Measurements from ENCODE around the gene F3. TPM values are rescaled to one million over a fixed set of nuclear protein-coding genes. Genes with fewer than 3 reads are reported as not detected.

Gene F3
- total and polyA plus RNA-seq, 2 of the 13 experiments (the other 11 are each of a cell fraction or from before 2014, with no cell fraction given): 5.8 to 9.0 TPM

DNA sequence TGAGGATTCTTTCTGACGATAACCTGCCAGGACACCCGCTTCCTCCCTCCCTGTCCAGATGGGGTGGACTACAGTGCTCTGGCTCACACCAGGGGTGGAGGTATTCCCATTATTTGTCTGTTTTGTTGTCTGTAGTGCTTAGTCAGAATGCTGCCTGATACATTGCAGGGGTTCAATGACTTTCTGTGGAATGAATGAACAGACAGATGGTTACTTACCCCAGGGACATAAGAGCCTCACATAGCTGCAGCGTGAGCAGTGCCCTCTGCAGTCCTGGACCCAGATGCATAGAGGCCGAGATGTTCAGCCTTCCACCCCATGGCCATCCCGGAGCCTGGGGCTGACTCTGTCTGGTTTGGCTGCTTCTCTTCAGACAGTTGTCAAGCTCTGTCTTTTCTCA lies 13.0 kb upstream of the F3 start:
- POLR2A ChIA-PET: no interaction called here

DNA sequence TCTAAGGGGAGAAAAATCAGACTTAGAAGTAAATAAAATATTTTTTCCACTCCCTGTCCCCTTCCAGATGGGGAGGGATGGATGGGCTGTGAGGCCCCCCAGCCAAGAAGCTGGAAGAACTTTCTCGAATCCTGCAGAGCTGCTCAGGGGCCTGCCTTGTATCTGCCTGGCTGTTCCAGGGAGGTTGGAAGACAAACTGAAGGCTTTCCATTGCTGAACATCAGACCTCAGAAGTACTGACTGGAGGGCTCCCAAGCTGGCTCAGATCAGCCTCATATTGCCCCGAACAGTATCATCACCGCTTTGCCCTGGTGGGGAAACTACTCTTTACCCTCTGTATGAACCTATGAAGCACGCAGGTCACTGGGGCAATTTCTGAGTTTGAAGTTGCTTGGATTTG lies 12.4 kb upstream of the F3 start:
- Histone ChIP-seq H3K27ac (ENCODE audit: extremely low read length, insufficient read depth, low read length) (no peak overlapping the region), H3K4me1 (ENCODE audit: insufficient read depth, low read length) (peaks cover 68% of the 10 kb centered on the region), H3K4me2 (ENCODE audit: low read depth, low read length) (peak overlapping the region; percentile 18; the same call in 1 of the 2 replicates), H3K27me3 (ENCODE audit: control insufficient read depth in 1 of 2, insufficient read depth in 2 of 2, low read length in 2 of 2) (peaks cover 0 to 6% of the 10 kb centered on the region in 2 experiments; a peak in 1 of 5 replicates), H3K9ac (ENCODE audit: insufficient read depth, low read depth, low read length) (no peak overlapping the region), H4K20me1 (ENCODE audit: insufficient read depth, low read length) (no peaks in the 10 kb centered on the region), H3K79me2 (ENCODE audit: insufficient read depth, low read length) (no peaks in the 10 kb centered on the region), H3K9me3 (ENCODE audit: low read length) (no peaks in the 10 kb centered on the region), H3K4me3 (replicated peaks in 1 of 3; ENCODE audit: insufficient read depth in 1 of 3, low read depth in 2 of 3, low read length in 3 of 3) (no peak overlapping the region), H2AFZ (ENCODE audit: low read length) (no peak overlapping the region), H3K36me3 (replicated peaks in 1 of 2; ENCODE audit: control insufficient read depth in 1 of 2, insufficient read depth in 2 of 2, low read length in 2 of 2) (no peaks in the 10 kb centered on the region)
- DNase-seq (ENCODE audit: low spot score) (no peak), FAIRE-seq (no peak), ATAC-seq (no peak)
- 57% methylated on average over 3 of the region's 4 CpGs for WGBS (ENCODE audit: low lambda C conversion rate)
- in situ Hi-C loops (cut with HindIII; ENCODE audit: extremely low pct_ligation_motif_present, low pct_unique_long_range_greater_than_20kb) (no loop called here), intact Hi-C loops (cut with micrococcal nuclease; ENCODE audit: unreplicated experiment) (loop anchor here (10.0 kb wide), 1 partner anchor 141 kb away; no protein-coding TSS in a partner anchor)
- CTCF ChIA-PET (ENCODE audit: low intra/inter-chr PET ratio, low total read pairs): no interaction called here
- POLR2A ChIA-PET: no interaction called here
- BruUV-seq (replicated peaks): no TSS peak
- no peak for TF ChIP-seq TCF7L2 (IDR thresholded peaks at IDR 0.05; ENCODE audit: low read depth, low read length)
- no peak for TF ChIP-seq SIN3A (IDR thresholded peaks at IDR 0.05; ENCODE audit: borderline replicate concordance, low read depth, low read length)
- TF ChIP-seq ZBTB21 (CRISPR knock-in tag; IDR thresholded peaks at IDR 0.05): no peak
- no peak for TF ChIP-seq SAP130 (CRISPR knock-in tag; IDR thresholded peaks at IDR 0.05; ENCODE audit: low read depth)
- TF ChIP-seq, protein P1, sequence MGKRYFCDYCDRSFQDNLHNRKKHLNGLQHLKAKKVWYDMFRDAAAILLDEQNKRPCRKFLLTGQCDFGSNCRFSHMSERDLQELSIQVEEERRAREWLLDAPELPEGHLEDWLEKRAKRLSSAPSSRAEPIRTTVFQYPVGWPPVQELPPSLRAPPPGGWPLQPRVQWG (CRISPR knock-in tag; IDR thresholded peaks at IDR 0.05; ENCODE audit: borderline replicate concordance, low read depth): no peak
- no peak for TF ChIP-seq ZNF572 (CRISPR knock-in tag; IDR thresholded peaks at IDR 0.05)
- TF ChIP-seq, protein P2, sequence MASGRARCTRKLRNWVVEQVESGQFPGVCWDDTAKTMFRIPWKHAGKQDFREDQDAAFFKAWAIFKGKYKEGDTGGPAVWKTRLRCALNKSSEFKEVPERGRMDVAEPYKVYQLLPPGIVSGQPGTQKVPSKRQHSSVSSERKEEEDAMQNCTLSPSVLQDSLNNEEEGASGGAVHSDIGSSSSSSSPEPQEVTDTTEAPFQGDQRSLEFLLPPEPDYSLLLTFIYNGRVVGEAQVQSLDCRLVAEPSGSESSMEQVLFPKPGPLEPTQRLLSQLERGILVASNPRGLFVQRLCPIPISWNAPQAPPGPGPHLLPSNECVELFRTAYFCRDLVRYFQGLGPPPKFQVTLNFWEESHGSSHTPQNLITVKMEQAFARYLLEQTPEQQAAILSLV (CRISPR knock-in tag; IDR thresholded peaks at IDR 0.05; ENCODE audit: borderline replicate concordance): no peak
- no peak for TF ChIP-seq ZNF333 (CRISPR knock-in tag; IDR thresholded peaks at IDR 0.05; ENCODE audit: borderline replicate concordance)
- TF ChIP-seq, protein P3, sequence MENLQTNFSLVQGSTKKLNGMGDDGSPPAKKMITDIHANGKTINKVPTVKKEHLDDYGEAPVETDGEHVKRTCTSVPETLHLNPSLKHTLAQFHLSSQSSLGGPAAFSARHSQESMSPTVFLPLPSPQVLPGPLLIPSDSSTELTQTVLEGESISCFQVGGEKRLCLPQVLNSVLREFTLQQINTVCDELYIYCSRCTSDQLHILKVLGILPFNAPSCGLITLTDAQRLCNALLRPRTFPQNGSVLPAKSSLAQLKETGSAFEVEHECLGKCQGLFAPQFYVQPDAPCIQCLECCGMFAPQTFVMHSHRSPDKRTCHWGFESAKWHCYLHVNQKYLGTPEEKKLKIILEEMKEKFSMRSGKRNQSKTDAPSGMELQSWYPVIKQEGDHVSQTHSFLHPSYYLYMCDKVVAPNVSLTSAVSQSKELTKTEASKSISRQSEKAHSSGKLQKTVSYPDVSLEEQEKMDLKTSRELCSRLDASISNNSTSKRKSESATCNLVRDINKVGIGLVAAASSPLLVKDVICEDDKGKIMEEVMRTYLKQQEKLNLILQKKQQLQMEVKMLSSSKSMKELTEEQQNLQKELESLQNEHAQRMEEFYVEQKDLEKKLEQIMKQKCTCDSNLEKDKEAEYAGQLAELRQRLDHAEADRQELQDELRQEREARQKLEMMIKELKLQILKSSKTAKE (CRISPR knock-in tag; IDR thresholded peaks at IDR 0.05; ENCODE audit: borderline replicate concordance): no peak
- TF ChIP-seq, protein P4, sequence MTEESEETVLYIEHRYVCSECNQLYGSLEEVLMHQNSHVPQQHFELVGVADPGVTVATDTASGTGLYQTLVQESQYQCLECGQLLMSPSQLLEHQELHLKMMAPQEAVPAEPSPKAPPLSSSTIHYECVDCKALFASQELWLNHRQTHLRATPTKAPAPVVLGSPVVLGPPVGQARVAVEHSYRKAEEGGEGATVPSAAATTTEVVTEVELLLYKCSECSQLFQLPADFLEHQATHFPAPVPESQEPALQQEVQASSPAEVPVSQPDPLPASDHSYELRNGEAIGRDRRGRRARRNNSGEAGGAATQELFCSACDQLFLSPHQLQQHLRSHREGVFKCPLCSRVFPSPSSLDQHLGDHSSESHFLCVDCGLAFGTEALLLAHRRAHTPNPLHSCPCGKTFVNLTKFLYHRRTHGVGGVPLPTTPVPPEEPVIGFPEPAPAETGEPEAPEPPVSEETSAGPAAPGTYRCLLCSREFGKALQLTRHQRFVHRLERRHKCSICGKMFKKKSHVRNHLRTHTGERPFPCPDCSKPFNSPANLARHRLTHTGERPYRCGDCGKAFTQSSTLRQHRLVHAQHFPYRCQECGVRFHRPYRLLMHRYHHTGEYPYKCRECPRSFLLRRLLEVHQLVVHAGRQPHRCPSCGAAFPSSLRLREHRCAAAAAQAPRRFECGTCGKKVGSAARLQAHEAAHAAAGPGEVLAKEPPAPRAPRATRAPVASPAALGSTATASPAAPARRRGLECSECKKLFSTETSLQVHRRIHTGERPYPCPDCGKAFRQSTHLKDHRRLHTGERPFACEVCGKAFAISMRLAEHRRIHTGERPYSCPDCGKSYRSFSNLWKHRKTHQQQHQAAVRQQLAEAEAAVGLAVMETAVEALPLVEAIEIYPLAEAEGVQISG (CRISPR knock-in tag; IDR thresholded peaks at IDR 0.05): no peak
- TF ChIP-seq FOSL1 (CRISPR knock-in tag; IDR thresholded peaks at IDR 0.05; ENCODE audit: borderline replicate concordance): no peak

More for the DNA sequence above, 13.0 kb upstream of the F3 start:
- Histone ChIP-seq H3K4me2 (ENCODE audit: low read depth, low read length) (no peak overlapping the region), H4K20me1 (ENCODE audit: insufficient read depth, low read length) (no peaks in the 10 kb centered on the region), H3K9ac (ENCODE audit: insufficient read depth, low read depth, low read length) (no peak overlapping the region), H3K4me3 (replicated peaks in 1 of 3; ENCODE audit: insufficient read depth in 1 of 3, low read depth in 2 of 3, low read length in 3 of 3) (no peak overlapping the region), H3K4me1 (ENCODE audit: insufficient read depth, low read length) (peaks cover 61% of the 10 kb centered on the region), H3K27ac (ENCODE audit: extremely low read length, insufficient read depth, low read length) (no peak overlapping the region), H3K36me3 (replicated peaks in 1 of 2; ENCODE audit: control insufficient read depth in 1 of 2, insufficient read depth in 2 of 2, low read length in 2 of 2) (no peaks in the 10 kb centered on the region), H3K9me3 (ENCODE audit: low read length) (no peaks in the 10 kb centered on the region), H3K27me3 (ENCODE audit: control insufficient read depth in 1 of 2, insufficient read depth in 2 of 2, low read length in 2 of 2) (peaks cover 0 to 6% of the 10 kb centered on the region in 2 experiments; a peak in 1 of 5 replicates), H3K79me2 (ENCODE audit: insufficient read depth, low read length) (no peaks in the 10 kb centered on the region), H2AFZ (ENCODE audit: low read length) (no peak overlapping the region)
- BruUV-seq (replicated peaks): no TSS peak
- DNase-seq (ENCODE audit: low spot score) (no peak), FAIRE-seq (no peak), ATAC-seq (peak; percentile 22; the same call in 1 of the 3 replicates)
- in situ Hi-C loops (cut with HindIII; ENCODE audit: extremely low pct_ligation_motif_present, low pct_unique_long_range_greater_than_20kb): no loop called here
- intact Hi-C loops (cut with micrococcal nuclease; ENCODE audit: unreplicated experiment): loop anchor here (10.0 kb wide), 1 partner anchor 140 kb away; no protein-coding TSS in a partner anchor
- CTCF ChIA-PET (ENCODE audit: low intra/inter-chr PET ratio, low total read pairs): no interaction called here
- WGBS (ENCODE audit: low lambda C conversion rate): 53% methylated on average over 5 of the region's 5 CpGs
- TF ChIP-seq TCF7 (IDR thresholded peaks at IDR 0.05; ENCODE audit: low read depth) (no peak), HIVEP1 (CRISPR knock-in tag; IDR thresholded peaks at IDR 0.05) (no peak), ZNF235 (CRISPR knock-in tag; IDR thresholded peaks at IDR 0.05; ENCODE audit: borderline replicate concordance) (no peak)
